HG02870 (cell line): ENCODE results near the gene CUL1.

ENCODE experiments used
- ATAC-seq: cut with Tn5 transposase; IDR thresholded peaks from one replicate; pipeline ENCODE4 v1.9.1; 2021; ENCODE audit warnings: mild to moderate bottlenecking, moderate library complexity; ENCODE audit not compliant: unreplicated experiment

Gene CUL1

GRCh38 chr7:148800677-148801076 is 102.0 kb downstream of the CUL1 start:
- no peak for ATAC-seq

GRCh38 chr7:148802101-148802493 is 103.4 kb downstream of the CUL1 start:
- no peak for ATAC-seq

- ATAC-seq, result no peak
These were observed 104.4 kb downstream of the CUL1 start for GRCh38 chr7:148803094-148803493.

- ATAC-seq, result no peak
These were observed 105.9 kb downstream of the CUL1 start for GRCh38 chr7:148804343-148805235.

- no peak for ATAC-seq
These were observed 107.5 kb downstream of the CUL1 start for GRCh38 chr7:148806187-148806586.

GRCh38 chr7:148807436-148807835 is 108.7 kb downstream of the CUL1 start:
- no peak for ATAC-seq

- ATAC-seq, result no peak
These were observed 111.2 kb downstream of the CUL1 start for GRCh38 chr7:148809856-148810255.

- ATAC-seq, result no peak
These were observed 113.2 kb downstream of the CUL1 start for GRCh38 chr7:148811892-148812291.

- no peak for ATAC-seq
These were observed 115.2 kb downstream of the CUL1 start for GRCh38 chr7:148813890-148814289.

- no peak for ATAC-seq
These were observed 116.3 kb downstream of the CUL1 start for GRCh38 chr7:148814922-148815559.

- ATAC-seq, result no peak
These were observed 116.9 kb downstream of the CUL1 start for GRCh38 chr7:148815612-148816011.

- ATAC-seq, result no peak
These were observed 121.1 kb downstream of the CUL1 start for GRCh38 chr7:148819697-148820360.

GRCh38 chr7:148821422-148821821 is 122.7 kb downstream of the CUL1 start:
- no peak for ATAC-seq

- ATAC-seq, result no peak
These were observed 126.2 kb downstream of the CUL1 start for GRCh38 chr7:148824864-148825263.

GRCh38 chr7:148825338-148825737 is 126.6 kb downstream of the CUL1 start:
- ATAC-seq, result no peak

GRCh38 chr7:148828965-148829364 is 130.3 kb downstream of the CUL1 start:
- ATAC-seq, result no peak

- no peak for ATAC-seq
These were observed 132.4 kb downstream of the CUL1 start for GRCh38 chr7:148830897-148831692.

- ATAC-seq, result no peak
These were observed 133.1 kb downstream of the CUL1 start for GRCh38 chr7:148831782-148832181.

- ATAC-seq, result no peak
These were observed 135.9 kb downstream of the CUL1 start for GRCh38 chr7:148834605-148835004.

- ATAC-seq, result no peak
These were observed 137.2 kb downstream of the CUL1 start for GRCh38 chr7:148835854-148836253.

- no peak for ATAC-seq
These were observed 140.2 kb downstream of the CUL1 start for GRCh38 chr7:148838905-148839304.
